SK-N-SH (cell line): ENCODE measurements around the gene SLC25A44. TPM values are rescaled to one million over a fixed set of nuclear protein-coding genes. Genes with fewer than 3 reads are reported as not detected.

ENCODE experiments used
- CTCF ChIA-PET: fragments of 300-600, 350-600 bp; formaldehyde crosslinking; extraction: SDS; loops from one replicate; lab custom pipeline; 2021; lab: Yijun Ruan, JAX
- POLR2A ChIA-PET: fragments of 350-600 bp; sonication (Branson Sonifier 250); formaldehyde crosslinking; extraction: SDS; loops from one replicate; lab custom pipeline; 2020; ENCODE audit warnings: antibody characterized with exemption, inconsistent platforms; lab: Yijun Ruan, JAX
- DNase-seq: peaks from one replicate; pipeline ENCODE4 v3.0.0; 2012
- H2AFZ ChIP-seq: fragments of 200-600 bp; sonication (generic); 2 replicates; pipeline ENCODE4 v1.8.1; 2016; ENCODE audit warnings: antibody characterized with exemption, mild to moderate bottlenecking, low read depth
- H3F3A ChIP-seq: fragments of 200-600 bp; sonication (generic); replicated peaks from 2 replicates; pipeline ENCODE3; 2016; ENCODE audit warnings: antibody characterized with exemption, mild to moderate bottlenecking; ENCODE audit not compliant: insufficient read depth
- H3K27ac ChIP-seq, 2 experiments: fragments of 200-500 bp in 1 of 2; fragments of 200-600 bp in 1 of 2; sonication (Bioruptor generic) in 1 of 2; sonication (generic), shearing (Covaris generic) in 1 of 2; 2 replicates each; pipeline versions ENCODE4 v1.5.1 to v1.6.1; 2014 to 2016; ENCODE audit warnings: low read depth in 2 of 2, inconsistent platforms in 1 of 2, low read length in 1 of 2, mild to moderate bottlenecking in 1 of 2, mixed read lengths in 1 of 2
- H3K27me3 ChIP-seq: fragments of 200-600 bp; sonication (generic), shearing (Covaris generic); 2 replicates; pipeline ENCODE4 v1.6.1; 2016; ENCODE audit warnings: mixed run types; ENCODE audit not compliant: insufficient read depth
- H3K36me3 ChIP-seq, 2 experiments: fragments of 200-500 bp in 1 of 2; fragments of 200-600 bp in 1 of 2; sonication (Bioruptor generic) in 1 of 2; sonication (generic) in 1 of 2; replicated peaks in 1 of 2; 2 replicates each; pipeline versions ENCODE3 to v1.5.1; 2014 to 2016; ENCODE audit warnings: low read length in 1 of 2, mild to moderate bottlenecking in 1 of 2; ENCODE audit not compliant: insufficient read depth in 2 of 2, control insufficient read depth in 1 of 2
- H3K4me1 ChIP-seq, 2 experiments: fragments of 200-500 bp in 1 of 2; fragments of 200-600 bp in 1 of 2; sonication (Bioruptor generic) in 1 of 2; sonication (generic), shearing (Covaris generic) in 1 of 2; 2 replicates each; pipeline versions ENCODE4 v1.5.1 to v1.6.1; 2014 to 2016; ENCODE audit warnings: low read depth in 1 of 2, low read length in 1 of 2, mixed run types in 1 of 2; ENCODE audit not compliant: insufficient read depth in 2 of 2, control insufficient read depth in 1 of 2
- H3K4me2 ChIP-seq: fragments of 200-600 bp; sonication (generic), shearing (Covaris generic); 2 replicates; pipeline ENCODE4 v1.6.1; 2017; ENCODE audit warnings: mixed run types
- H3K4me3 ChIP-seq, 2 experiments: fragments of 200-500 bp in 1 of 2; fragments of 200-600 bp in 1 of 2; sonication (Bioruptor generic) in 1 of 2; sonication (generic), shearing (Covaris generic) in 1 of 2; 2 replicates each; pipeline versions ENCODE4 v1.5.1 to v1.8.1; 2014 to 2016; ENCODE audit warnings: low read depth in 2 of 2, inconsistent platforms in 1 of 2, low read length in 1 of 2, mild to moderate bottlenecking in 1 of 2, mixed read lengths in 1 of 2, moderate library complexity in 1 of 2
- H3K79me2 ChIP-seq: fragments of 200-600 bp; sonication (generic); 2 replicates; pipeline ENCODE4 v1.8.1; 2017; ENCODE audit warnings: mild to moderate bottlenecking; ENCODE audit not compliant: insufficient read depth
- H3K9ac ChIP-seq: fragments of 200-600 bp; sonication (generic); 2 replicates; pipeline ENCODE4 v1.6.1; 2017; ENCODE audit warnings: mixed run types
- H3K9me2 ChIP-seq: fragments of 200-600 bp; sonication (generic); 2 replicates; pipeline ENCODE4 v1.6.1; 2017; ENCODE audit warnings: mixed run types
- H3K9me3 ChIP-seq: fragments of 200-600 bp; sonication (generic); 2 replicates; pipeline ENCODE4 v1.6.1; 2017; ENCODE audit warnings: mixed run types, mild to moderate bottlenecking, moderate library complexity
- H4K20me1 ChIP-seq: fragments of 200-600 bp; sonication (generic); 2 replicates; pipeline ENCODE4 v1.6.1; 2017; ENCODE audit warnings: mild to moderate bottlenecking, mixed run types; ENCODE audit not compliant: insufficient read depth
- CHD2 ChIP-seq: fragments of 150-350 bp; IDR thresholded peaks from 2 replicates; pipeline ENCODE4 v1.6.1; 2018; ENCODE audit warnings: low read length; ENCODE audit not compliant: partially characterized antibody
- ELF1 ChIP-seq: IDR thresholded peaks from 2 replicates; pipeline ENCODE4 v1.4.0; 2012
- EP300 ChIP-seq, 2 experiments: IDR thresholded peaks; 2 replicates each; pipeline versions ENCODE4 v1.4.0 to v1.6.1; 2012; ENCODE audit warnings: borderline replicate concordance in 1 of 2, low read depth in 1 of 2, low read length in 1 of 2
- EZH2phosphoT487 ChIP-seq: fragments of 200-600 bp; sonication (generic); IDR thresholded peaks from 2 replicates; pipeline ENCODE4 v1.6.1; 2017; ENCODE audit warnings: low read depth, mixed run types, mild to moderate bottlenecking, antibody characterized with exemption, moderate library complexity, borderline replicate concordance
- FOXM1 ChIP-seq: IDR thresholded peaks from 2 replicates; pipeline ENCODE4 v1.4.0; 2012; ENCODE audit warnings: low read depth, mild to moderate bottlenecking
- GABPA ChIP-seq: IDR thresholded peaks from 2 replicates; pipeline ENCODE4 v1.4.0; 2012; ENCODE audit warnings: low read depth, mild to moderate bottlenecking
- GATA2 ChIP-seq: sonication (generic); formaldehyde crosslinking; IDR thresholded peaks from 2 replicates; pipeline ENCODE4 v1.5.0; 2020; ENCODE audit warnings: mild to moderate bottlenecking, missing genetic modification reagents
- JUND ChIP-seq: IDR thresholded peaks from 2 replicates; pipeline ENCODE4 v1.4.0; 2012
- MAX ChIP-seq: IDR thresholded peaks from 2 replicates; pipeline ENCODE4 v1.4.0; 2012; ENCODE audit warnings: low read depth
- MEF2A ChIP-seq: IDR thresholded peaks from 2 replicates; pipeline ENCODE4 v1.4.0; 2012; ENCODE audit warnings: low read depth, borderline replicate concordance
- MXI1 ChIP-seq: IDR thresholded peaks from 2 replicates; pipeline ENCODE4 v1.6.1; 2012; ENCODE audit warnings: mild to moderate bottlenecking, low read depth, low read length, improper control_type of control experiment
- NFIC ChIP-seq: IDR thresholded peaks from 2 replicates; pipeline ENCODE4 v1.4.0; 2012; ENCODE audit warnings: borderline replicate concordance
- RAD21 ChIP-seq: IDR thresholded peaks from 2 replicates; pipeline ENCODE4 v1.6.1; 2012; ENCODE audit warnings: mild to moderate bottlenecking, low read length
- RCOR1 ChIP-seq: fragments of 150-350 bp; IDR thresholded peaks from 2 replicates; pipeline ENCODE4 v1.6.1; 2017; ENCODE audit warnings: antibody characterized with exemption, low read length
- RXRA ChIP-seq: IDR thresholded peaks from 2 replicates; pipeline ENCODE4 v1.4.0; 2012; ENCODE audit warnings: low read depth, mild to moderate bottlenecking, borderline replicate concordance
- SMC3 ChIP-seq: IDR thresholded peaks from 2 replicates; pipeline ENCODE4 v1.6.1; 2012; ENCODE audit warnings: low read depth, low read length, improper control_type of control experiment
- TAF1 ChIP-seq: IDR thresholded peaks from 2 replicates; pipeline ENCODE4 v1.6.1; 2012; ENCODE audit warnings: low read depth, mild to moderate bottlenecking, low read length, moderate library complexity, borderline replicate concordance
- TCF12 ChIP-seq: IDR thresholded peaks from 2 replicates; pipeline ENCODE4 v1.4.0; 2012
- TEAD4 ChIP-seq: IDR thresholded peaks from 2 replicates; pipeline ENCODE4 v1.4.0; 2012; ENCODE audit warnings: mild to moderate bottlenecking, borderline replicate concordance; ENCODE audit not compliant: insufficient read depth
- USF1 ChIP-seq: IDR thresholded peaks from 2 replicates; pipeline ENCODE4 v1.4.0; 2012; ENCODE audit warnings: low read depth, borderline replicate concordance
- USF2 ChIP-seq: fragments of 150-350 bp; IDR thresholded peaks from 2 replicates; pipeline ENCODE4 v1.6.1; 2017; ENCODE audit warnings: antibody characterized with exemption, low read length, low read depth, borderline replicate concordance
- WGBS: methylation state at CpG from one replicate; pipeline ENCODE4 v1.1.6; 2017; ENCODE audit warnings: low lambda C conversion rate; 5-methylcytosine and 5-hydroxymethylcytosine counted together
- polyA plus RNA-seq, 3 experiments: library from polyadenylated mRNA; depleted of rRNA; stranded (reverse); fragments of >200 nt; gene quantifications; 2 replicates each; pipeline ENCODE4 v1.2.3, GENCODE V29; 2012
- TF ChIP-seq, protein P1 (sequence below): IDR thresholded peaks from 2 replicates; pipeline ENCODE4; 2012
- TF ChIP-seq, protein P2 (sequence below): IDR thresholded peaks from 2 replicates; pipeline ENCODE4 v1.6.1; 2012; ENCODE audit warnings: mild to moderate bottlenecking, low read depth, low read length, moderate library complexity
- TF ChIP-seq, protein P3 (sequence below): fragments of 150-350 bp; IDR thresholded peaks from 2 replicates; pipeline ENCODE4 v1.6.1; 2016; ENCODE audit warnings: mild to moderate bottlenecking, low read depth, low read length

SLC25A44 gene
- polyA plus RNA-seq, 1 of the 3 experiments (the other 2 are of a cell fraction): 28.5 TPM

DNA sequence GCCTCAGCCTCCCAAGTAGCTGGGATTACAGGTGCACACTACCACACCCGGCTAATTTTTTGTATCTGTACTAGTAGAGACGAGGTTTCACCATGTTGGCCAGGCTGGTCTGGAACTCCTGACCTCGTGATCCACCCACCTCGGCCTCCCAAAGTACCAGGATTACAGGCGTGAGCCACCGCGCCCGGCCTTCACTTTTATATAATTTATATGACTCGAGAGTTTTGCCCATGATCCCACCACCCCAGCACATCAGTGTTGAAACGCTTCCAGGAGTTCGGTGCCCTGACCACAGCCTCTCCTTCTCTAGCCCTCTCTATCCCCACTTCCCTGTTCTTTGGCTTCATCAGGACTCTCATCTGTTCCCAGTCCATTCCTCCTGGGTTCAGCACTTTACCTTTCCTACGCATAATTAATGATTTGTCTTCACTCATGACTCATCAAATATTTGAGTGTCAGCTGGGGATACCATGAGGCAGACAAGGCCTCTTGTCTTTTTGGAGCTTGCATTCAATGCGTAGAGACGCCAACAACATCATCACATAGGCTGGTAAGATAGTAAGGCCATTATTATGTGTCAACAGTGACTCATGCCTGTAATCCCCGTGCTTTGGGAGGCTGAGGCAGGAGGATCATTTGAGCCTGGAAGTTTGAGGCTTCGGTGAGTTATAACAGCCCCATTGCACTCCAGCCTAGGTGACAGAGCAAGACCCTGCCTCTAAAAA lies 20.3 kb downstream of the SLC25A44 start:
- H2AFZ ChIP-seq: no peak overlapping the region
- DNase-seq: no peak
- peaks cover 20% of the 10 kb centered on the region for H3K79me2 ChIP-seq
- TF ChIP-seq SMC3: no peak
- TF ChIP-seq MXI1: no peak
- no peak for TF ChIP-seq CHD2
- TF ChIP-seq NFIC: peak; percentile 8; the same call in 1 of the 2 replicates
- TF ChIP-seq USF2: no peak
- TF ChIP-seq, protein P1, sequence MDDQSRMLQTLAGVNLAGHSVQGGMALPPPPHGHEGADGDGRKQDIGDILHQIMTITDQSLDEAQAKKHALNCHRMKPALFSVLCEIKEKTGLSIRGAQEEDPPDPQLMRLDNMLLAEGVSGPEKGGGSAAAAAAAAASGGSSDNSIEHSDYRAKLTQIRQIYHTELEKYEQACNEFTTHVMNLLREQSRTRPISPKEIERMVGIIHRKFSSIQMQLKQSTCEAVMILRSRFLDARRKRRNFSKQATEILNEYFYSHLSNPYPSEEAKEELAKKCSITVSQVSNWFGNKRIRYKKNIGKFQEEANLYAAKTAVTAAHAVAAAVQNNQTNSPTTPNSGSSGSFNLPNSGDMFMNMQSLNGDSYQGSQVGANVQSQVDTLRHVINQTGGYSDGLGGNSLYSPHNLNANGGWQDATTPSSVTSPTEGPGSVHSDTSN: peak; percentile 90
- no peak for TF ChIP-seq RAD21
- no peak for TF ChIP-seq TAF1
- TF ChIP-seq GATA2 (CRISPR knock-in tag): no peak
- no peak for TF ChIP-seq TEAD4
- TF ChIP-seq, protein P2, sequence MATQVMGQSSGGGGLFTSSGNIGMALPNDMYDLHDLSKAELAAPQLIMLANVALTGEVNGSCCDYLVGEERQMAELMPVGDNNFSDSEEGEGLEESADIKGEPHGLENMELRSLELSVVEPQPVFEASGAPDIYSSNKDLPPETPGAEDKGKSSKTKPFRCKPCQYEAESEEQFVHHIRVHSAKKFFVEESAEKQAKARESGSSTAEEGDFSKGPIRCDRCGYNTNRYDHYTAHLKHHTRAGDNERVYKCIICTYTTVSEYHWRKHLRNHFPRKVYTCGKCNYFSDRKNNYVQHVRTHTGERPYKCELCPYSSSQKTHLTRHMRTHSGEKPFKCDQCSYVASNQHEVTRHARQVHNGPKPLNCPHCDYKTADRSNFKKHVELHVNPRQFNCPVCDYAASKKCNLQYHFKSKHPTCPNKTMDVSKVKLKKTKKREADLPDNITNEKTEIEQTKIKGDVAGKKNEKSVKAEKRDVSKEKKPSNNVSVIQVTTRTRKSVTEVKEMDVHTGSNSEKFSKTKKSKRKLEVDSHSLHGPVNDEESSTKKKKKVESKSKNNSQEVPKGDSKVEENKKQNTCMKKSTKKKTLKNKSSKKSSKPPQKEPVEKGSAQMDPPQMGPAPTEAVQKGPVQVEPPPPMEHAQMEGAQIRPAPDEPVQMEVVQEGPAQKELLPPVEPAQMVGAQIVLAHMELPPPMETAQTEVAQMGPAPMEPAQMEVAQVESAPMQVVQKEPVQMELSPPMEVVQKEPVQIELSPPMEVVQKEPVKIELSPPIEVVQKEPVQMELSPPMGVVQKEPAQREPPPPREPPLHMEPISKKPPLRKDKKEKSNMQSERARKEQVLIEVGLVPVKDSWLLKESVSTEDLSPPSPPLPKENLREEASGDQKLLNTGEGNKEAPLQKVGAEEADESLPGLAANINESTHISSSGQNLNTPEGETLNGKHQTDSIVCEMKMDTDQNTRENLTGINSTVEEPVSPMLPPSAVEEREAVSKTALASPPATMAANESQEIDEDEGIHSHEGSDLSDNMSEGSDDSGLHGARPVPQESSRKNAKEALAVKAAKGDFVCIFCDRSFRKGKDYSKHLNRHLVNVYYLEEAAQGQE: no peak
- TF ChIP-seq RXRA: no peak
- TF ChIP-seq TCF12: peak; percentile 83
- TF ChIP-seq USF1: no peak
- TF ChIP-seq FOXM1: no peak
- TF ChIP-seq, protein P3, sequence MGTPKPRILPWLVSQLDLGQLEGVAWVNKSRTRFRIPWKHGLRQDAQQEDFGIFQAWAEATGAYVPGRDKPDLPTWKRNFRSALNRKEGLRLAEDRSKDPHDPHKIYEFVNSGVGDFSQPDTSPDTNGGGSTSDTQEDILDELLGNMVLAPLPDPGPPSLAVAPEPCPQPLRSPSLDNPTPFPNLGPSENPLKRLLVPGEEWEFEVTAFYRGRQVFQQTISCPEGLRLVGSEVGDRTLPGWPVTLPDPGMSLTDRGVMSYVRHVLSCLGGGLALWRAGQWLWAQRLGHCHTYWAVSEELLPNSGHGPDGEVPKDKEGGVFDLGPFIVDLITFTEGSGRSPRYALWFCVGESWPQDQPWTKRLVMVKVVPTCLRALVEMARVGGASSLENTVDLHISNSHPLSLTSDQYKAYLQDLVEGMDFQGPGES: no peak
- no peak for TF ChIP-seq GABPA
- TF ChIP-seq ELF1: no peak
- peak; percentile 82 for TF ChIP-seq MAX
- no peak for TF ChIP-seq RCOR1
- peak; percentile 83 for TF ChIP-seq JUND
- peak in 1 of 2 experiments; percentile 43; a peak in 1 of 4 replicates for TF ChIP-seq EP300 (IDR thresholded peaks at IDR 0.05; ENCODE audit: borderline replicate concordance in 1 of 2, low read depth in 1 of 2, low read length in 1 of 2)
- no peak for TF ChIP-seq EZH2phosphoT487
- no peak for TF ChIP-seq MEF2A

More for the DNA sequence above, 20.3 kb downstream of the SLC25A44 start:
- ChIA-PET POLR2A (interaction anchor here (0.6 to 1.9 kb wide), 4 partner anchors 14 to 235 kb away, joined by 3 to 17 read pairs (median 4); no protein-coding TSS in a partner anchor), CTCF (interaction anchor here (1.2 to 3.6 kb wide), 8 partner anchors 11 to 106 kb away, joined by 3 to 44 read pairs (median 6); no protein-coding TSS in a partner anchor)
- peak overlapping the region; percentile 85; the same call in 1 of the 2 replicates for H3K9ac ChIP-seq
- WGBS: 58% methylated on average over 16 of the region's 16 CpGs
- peaks cover 7 to 8% of the 10 kb centered on the region in 2 experiments; a peak in 2 of 4 replicates for H3K4me1 ChIP-seq
- H3K9me2 ChIP-seq: no peaks in the 10 kb centered on the region
- no peaks in the 10 kb centered on the region for H4K20me1 ChIP-seq
- no peaks in the 10 kb centered on the region for H3K9me3 ChIP-seq
- H3K27ac ChIP-seq: peak overlapping the region; percentile 2 to 94; a peak in 2 of 4 replicates
- H3K27me3 ChIP-seq: no peaks in the 10 kb centered on the region
- H3F3A ChIP-seq: peaks cover 31% of the 10 kb centered on the region
- H3K4me3 ChIP-seq: peak overlapping the region; percentile 67 to 70; a peak in 3 of 4 replicates
- H3K36me3 ChIP-seq: peaks cover 6 to 24% of the 10 kb centered on the region in 2 experiments
- peak overlapping the region; percentile 92; the same call in 1 of the 2 replicates for H3K4me2 ChIP-seq
